Urinary bladder (tissue), 4 donors: Measurements from ENCODE around the gene SBF2. TPM values are rescaled to one million over a fixed set of nuclear protein-coding genes. Genes with fewer than 3 reads are reported as not detected.

Experiments used
- DNase-seq: peaks from one replicate; pipeline ENCODE4 v3.0.0-alpha.2; 2015; ENCODE audit errors: extremely low spot score
- H3K27ac ChIP-seq: one replicate; pipeline ENCODE4 v1.5.1; 2013; ENCODE audit warnings: low read depth, mild to moderate bottlenecking, moderate library complexity
- H3K36me3 ChIP-seq: one replicate; pipeline ENCODE4 v1.6.1; 2013; ENCODE audit warnings: mild to moderate bottlenecking, moderate library complexity; ENCODE audit not compliant: insufficient read depth
- H3K4me1 ChIP-seq: one replicate; pipeline ENCODE4 v1.6.1; 2013; ENCODE audit warnings: mild to moderate bottlenecking, moderate library complexity; ENCODE audit not compliant: insufficient read depth
- H3K4me3 ChIP-seq: one replicate; pipeline ENCODE4 v1.5.1; 2013; ENCODE audit warnings: low read depth, low read length
- WGBS: extraction: QIAGEN DNeasy Blood & Tissue Kit; methylation state at CpG from one replicate; pipeline ENCODE4 v1.1.7; 2013; 5-methylcytosine and 5-hydroxymethylcytosine counted together
- polyA plus RNA-seq: library from polyadenylated mRNA; stranded (reverse); fragments of 200-250 nt; gene quantifications from one replicate; pipeline ENCODE4 v1.2.3, GENCODE V29; 2013
- total RNA-seq: library from RNA; depleted of rRNA; stranded (reverse); fragments of >200 nt; gene quantifications from one replicate; pipeline ENCODE4 v1.2.3, GENCODE V29; 2014
- donor health status: healthy with polysubstance abuse.
- donor health status: healthy.

The SBF2 gene
- total and polyA plus RNA-seq, 2 donors = 27.8 to 114 TPM

DNA sequence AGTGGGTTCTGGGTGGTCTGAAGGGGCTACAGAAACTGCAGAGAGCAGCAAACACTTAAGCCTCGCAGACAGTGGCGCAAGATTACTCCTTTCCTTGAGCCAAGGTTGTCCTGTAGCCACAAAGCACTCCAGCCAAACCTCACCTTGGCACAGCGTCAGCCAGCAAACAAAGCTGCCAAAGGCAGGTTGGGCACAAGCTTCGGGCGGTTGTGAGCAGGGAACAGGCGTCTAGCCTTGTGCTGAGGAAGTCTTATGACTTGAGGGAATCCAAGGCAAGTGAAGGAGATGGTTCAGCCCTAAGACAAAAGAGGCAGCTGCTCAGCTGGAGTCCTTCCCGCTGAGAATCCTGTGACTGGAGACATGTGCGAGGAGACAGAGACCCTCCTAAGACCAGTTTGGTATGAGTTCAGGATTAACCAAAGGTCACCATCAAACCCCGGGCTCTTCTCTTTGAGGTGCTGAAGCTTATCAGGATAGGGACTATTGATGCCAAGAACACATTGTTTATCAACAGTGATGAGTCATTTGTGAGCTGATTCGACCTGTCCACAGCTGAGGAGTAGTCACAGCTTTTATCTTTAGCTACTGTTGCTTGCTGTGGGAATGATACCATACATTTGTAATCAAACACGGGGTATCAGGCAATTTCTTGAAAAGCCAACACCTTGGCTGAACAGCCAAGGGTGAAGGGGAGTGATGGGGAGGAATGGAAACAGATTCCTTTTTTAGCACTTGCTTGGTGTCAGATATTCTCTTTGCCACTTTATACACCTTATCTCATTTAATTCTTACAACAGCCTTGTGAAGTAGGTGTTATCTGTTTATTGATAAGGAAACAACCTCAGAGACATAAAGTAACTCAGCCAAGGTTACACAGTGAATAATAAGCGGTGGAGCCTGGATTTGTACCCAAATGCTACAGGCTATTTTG, 15.4 kb upstream of the SBF2 start:
- no peak overlapping the region for H3K4me3 ChIP-seq
- WGBS = 46% methylated on average over 12 of the region's 12 CpGs
- no peak for DNase-seq
- H3K36me3 ChIP-seq = no peaks in the 10 kb centered on the region
- peaks cover 1% of the 10 kb centered on the region for H3K4me1 ChIP-seq
- H3K27ac ChIP-seq = peak overlapping the region; percentile 57

DNA sequence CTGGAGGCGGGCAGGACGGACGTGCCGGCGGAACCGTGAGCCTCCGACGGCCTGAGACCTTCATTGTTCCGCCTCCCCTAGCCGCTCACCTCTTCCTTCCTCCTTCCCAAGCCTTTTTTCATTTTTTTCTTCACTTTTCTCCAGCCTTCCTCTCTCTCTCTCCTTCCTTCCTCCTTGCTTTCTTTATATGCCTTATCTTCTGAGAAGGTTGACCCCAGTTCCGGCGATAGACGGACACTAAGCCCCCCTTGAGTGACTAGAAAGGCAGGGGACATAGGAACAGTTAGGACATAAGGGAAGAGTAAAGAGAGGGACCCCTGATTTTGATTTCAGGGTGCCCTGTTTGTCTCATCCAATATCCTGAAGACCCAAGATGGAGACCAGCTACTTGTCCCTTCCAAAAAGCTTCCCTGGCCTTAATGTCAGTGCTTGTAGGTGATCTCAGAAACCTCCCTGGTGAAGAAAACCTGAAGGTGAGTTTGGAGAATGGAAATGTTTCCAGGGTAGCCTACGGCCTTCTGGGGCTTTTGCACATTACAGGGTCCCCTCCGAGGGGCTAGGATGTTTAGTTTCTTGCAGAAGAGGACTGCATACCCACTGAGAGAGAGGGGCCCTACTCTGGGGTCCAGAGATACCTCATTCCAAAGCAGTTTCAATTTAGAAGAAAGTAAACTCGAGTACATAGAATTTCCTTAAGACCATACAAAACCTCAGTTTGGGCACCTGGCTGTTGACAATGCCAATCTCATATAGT, 14.4 kb upstream of the SBF2 start:
- 26% methylated on average over 16 of the region's 16 CpGs for WGBS
- Histone ChIP-seq H3K4me1 (peaks cover 1% of the 10 kb centered on the region), H3K4me3 (peak overlapping the region; percentile 77), H3K27ac (peak overlapping the region; percentile 35), H3K36me3 (no peaks in the 10 kb centered on the region)
- DNase-seq = no peak

DNA sequence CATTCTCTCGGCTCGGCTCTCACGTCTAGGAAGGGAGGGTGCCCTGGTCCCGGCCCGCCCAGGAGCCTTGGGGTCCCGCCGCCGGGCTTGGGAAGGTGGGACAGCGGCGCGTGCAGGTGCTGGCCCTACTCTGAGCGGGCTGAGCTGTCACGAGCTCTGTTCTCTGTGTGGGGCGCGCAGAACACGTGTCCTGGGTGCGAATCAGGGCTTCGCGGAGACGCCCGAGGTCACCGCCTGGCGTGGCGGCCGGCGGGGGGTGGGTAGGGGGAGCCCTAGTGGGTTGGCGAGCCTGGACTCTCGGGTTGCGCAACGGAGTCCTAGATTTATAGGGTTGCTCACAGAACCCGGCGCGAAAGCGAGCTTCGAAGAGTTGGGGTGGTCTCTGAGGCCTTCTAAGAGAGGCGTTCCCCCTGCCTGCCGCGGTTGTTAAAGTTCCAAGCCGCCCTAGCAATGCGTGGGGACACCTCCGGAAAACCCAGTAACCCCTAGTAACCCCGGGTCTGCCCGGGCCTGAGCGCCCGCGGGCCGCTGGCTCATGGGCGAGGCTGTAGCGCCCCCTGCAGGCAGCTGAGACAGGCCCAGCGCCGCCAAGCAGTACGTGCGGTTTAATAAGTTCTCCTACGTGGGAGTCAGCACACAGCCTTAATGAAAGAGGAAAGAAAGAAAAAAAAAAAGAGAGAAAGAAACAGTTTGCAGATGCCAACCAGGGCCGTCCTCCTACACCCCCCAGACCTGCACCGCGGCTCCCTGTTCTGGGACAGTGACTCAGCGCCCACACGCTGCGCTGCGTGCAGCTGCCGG, 13.6 kb upstream of the SBF2 start:
- peak overlapping the region; percentile 86 for H3K27ac ChIP-seq
- 3% methylated on average over 62 of the region's 62 CpGs for WGBS
- no peak for DNase-seq
- H3K4me3 ChIP-seq = peak overlapping the region; percentile 77
- H3K4me1 ChIP-seq = peaks cover 1% of the 10 kb centered on the region
- no peaks in the 10 kb centered on the region for H3K36me3 ChIP-seq

DNA sequence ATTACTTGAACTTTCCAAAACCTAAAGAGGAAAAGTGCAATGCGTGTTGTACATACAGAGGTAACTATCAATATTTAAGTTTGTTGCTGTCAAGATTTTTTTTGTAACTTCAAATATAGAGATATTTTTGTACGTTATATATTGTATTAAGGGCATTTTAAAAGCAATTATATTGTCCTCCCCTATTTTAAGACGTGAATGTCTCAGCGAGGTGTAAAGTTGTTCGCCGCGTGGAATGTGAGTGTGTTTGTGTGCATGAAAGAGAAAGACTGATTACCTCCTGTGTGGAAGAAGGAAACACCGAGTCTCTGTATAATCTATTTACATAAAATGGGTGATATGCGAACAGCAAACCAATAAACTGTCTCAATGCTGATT, 13.0 kb upstream of the SBF2 start:
- Histone ChIP-seq H3K4me1 (peaks cover 1% of the 10 kb centered on the region), H3K4me3 (peak overlapping the region; percentile 77), H3K36me3 (no peaks in the 10 kb centered on the region), H3K27ac (no peak overlapping the region)
- DNase-seq = no peak
- 39% methylated on average over 9 of the region's 9 CpGs for WGBS

DNA sequence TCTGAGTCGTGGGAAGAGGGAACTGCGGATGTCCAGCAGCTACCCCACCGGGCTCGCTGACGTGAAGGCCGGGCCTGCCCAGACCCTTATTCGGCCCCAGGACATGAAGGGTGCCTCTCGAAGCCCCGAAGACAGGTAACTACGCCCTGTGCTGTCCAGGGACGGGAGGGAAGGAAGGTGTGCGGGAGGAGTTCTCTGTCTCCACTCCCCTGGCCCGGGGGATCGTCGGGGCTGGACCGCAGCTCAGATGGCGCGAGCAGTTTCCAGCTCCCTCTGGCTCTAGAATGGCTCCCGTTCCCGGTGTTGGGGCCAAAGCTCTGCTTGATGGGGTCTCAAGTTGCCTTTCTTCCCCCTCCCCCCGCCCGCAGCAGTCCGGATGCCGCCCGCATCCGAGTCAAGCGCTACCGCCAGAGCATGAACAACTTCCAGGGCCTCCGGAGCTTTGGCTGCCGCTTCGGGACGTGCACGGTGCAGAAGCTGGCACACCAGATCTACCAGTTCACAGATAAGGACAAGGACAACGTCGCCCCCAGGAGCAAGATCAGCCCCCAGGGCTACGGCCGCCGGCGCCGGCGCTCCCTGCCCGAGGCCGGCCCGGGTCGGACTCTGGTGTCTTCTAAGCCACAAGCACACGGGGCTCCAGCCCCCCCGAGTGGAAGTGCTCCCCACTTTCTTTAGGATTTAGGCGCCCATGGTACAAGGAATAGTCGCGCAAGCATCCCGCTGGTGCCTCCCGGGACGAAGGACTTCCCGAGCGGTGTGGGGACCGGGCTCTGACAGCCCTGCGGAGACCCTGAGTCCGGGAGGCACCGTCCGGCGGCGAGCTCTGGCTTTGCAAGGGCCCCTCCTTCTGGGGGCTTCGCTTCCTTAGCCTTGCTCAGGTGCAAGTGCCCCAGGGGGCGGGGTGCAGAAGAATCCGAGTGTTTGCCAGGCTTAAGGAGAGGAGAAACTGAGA, 12.2 kb upstream of the SBF2 start:
- H3K4me1 ChIP-seq = peaks cover 1% of the 10 kb centered on the region
- peak overlapping the region; percentile 74 for H3K27ac ChIP-seq
- H3K36me3 ChIP-seq = no peaks in the 10 kb centered on the region
- 13% methylated on average over 65 of the region's 65 CpGs for WGBS
- DNase-seq = no peak
- peak overlapping the region; percentile 77 for H3K4me3 ChIP-seq

DNA sequence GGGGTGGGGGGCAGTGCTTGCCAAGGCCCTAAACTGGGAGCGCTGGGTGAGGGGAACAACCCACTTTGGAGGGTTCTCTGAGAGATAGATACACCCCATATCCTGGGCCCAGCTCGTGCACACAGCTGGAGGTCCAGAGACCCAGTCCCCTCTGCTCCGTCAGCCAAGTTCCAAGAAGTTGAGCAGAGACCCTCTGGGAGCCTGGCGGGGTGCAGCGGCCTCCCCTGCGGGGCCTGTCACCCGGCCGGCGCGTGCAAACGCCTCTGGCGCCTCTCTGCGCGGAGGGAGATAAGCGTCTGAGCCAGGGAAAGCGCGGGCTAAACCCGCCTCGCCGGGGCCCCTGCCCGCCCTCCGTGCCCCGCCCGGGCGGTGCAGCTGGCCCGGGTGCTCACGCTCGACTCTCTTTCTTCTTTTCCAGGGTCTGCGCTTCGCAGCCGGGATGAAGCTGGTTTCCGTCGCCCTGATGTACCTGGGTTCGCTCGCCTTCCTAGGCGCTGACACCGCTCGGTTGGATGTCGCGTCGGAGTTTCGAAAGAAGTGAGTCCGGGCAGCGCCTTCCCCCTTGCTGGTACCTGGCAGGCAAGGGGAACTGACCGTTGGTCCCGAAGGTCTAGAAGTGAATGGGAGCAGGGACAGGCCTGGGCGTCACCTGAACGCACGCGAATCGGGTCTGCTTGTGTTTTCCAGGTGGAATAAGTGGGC, 11.4 kb upstream of the SBF2 start:
- Histone ChIP-seq H3K4me3 (peak overlapping the region; percentile 77), H3K27ac (peak overlapping the region; percentile 74), H3K4me1 (peaks cover 1% of the 10 kb centered on the region), H3K36me3 (no peaks in the 10 kb centered on the region)
- WGBS = under 1% methylated on average over 51 of the region's 51 CpGs
- DNase-seq = no peak

DNA sequence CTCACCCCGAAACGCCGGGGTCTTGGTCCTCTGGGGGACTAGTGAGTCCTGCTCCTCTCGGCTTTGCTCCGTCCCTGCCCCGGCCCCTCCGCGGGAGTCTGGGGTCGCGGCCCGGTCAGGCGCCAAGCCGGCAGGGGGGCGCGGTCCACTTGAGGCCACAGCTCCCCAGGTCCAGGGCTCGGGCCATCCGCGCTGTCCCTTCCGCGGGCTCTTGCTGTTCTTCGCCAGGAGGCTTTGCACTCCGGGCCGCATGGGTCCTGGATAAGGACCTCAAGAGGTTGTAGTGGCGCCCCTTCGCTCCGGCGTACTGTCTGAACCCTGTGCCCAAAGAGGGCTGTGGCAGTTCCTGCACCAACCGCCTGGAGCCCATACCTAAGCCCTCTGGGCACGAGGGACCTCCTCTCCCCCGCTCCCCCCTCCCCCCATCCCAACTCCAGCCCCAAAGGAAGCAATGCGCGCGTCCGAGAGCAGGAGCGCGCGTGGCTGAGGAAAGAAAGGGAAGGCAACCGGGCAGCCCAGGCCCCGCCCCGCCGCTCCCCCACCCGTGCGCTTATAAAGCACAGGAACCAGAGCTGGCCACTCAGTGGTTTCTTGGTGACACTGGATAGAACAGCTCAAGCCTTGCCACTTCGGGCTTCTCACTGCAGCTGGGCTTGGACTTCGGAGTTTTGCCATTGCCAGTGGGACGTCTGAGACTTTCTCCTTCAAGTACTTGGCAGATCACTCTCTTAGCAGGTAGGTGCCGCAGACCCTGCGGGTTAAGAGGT, 10.7 kb upstream of the SBF2 start, which contains the start of gene ADM:
Gene ADM, plus strand, starts transcription at position 579 of the 767 bp plus-strand sequence. CDS start 628 bp downstream, outside the sequence.
- peaks cover 1% of the 10 kb centered on the region for H3K4me1 ChIP-seq
- DNase-seq = no peak
- peak within 1 kb of the TSS; percentile 77 for H3K4me3 ChIP-seq
- peak within 1 kb of the TSS; percentile 83 for H3K27ac ChIP-seq
- H3K36me3 ChIP-seq = no peaks in the 10 kb centered on the region
- 2% methylated on average over 48 of the region's 48 CpGs for WGBS

DNA sequence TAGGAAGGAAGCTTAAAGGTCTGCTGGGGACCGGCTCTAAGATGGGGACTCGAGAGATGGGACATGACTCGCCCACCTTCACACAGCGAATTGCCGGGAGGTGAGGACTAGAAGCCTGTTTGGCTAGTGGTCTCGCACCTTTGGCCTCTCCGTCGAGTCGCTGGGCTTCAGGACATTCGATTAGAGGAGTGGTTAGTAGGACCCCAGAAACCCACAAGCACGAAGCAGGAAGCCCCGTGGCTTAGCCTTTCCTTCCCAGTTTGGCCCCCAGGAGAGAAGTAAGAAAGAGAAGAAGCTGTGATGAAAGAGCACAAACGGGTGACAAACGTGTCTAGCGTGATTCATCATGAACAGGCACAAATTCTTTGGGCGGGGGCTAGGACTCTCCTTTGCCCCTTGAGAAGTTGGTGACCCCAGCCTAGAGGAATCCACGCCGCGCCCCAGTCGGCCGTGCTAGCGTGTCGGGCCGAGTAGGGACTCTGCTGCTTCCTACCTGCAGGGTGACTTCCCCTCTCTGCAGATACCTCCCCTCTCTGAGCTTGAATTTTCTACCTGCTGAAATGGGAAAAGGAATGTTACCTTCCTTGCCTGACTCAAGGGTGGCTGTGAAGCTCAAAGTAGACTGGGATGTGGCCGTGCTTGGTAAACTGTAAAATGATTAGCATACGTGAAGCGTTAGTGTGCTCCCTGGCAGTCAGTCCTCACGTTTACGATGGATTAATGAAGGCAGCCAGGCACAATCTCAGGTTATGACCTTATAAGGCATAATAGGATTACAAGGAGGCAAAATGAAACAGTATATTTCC, 9.7 kb upstream of the SBF2 start:
- Histone ChIP-seq H3K4me1 (peaks cover 1% of the 10 kb centered on the region), H3K27ac (peak overlapping the region; percentile 90), H3K36me3 (no peaks in the 10 kb centered on the region), H3K4me3 (peak overlapping the region; percentile 77)
- 50% methylated on average over 29 of the region's 29 CpGs for WGBS
- no peak for DNase-seq

DNA sequence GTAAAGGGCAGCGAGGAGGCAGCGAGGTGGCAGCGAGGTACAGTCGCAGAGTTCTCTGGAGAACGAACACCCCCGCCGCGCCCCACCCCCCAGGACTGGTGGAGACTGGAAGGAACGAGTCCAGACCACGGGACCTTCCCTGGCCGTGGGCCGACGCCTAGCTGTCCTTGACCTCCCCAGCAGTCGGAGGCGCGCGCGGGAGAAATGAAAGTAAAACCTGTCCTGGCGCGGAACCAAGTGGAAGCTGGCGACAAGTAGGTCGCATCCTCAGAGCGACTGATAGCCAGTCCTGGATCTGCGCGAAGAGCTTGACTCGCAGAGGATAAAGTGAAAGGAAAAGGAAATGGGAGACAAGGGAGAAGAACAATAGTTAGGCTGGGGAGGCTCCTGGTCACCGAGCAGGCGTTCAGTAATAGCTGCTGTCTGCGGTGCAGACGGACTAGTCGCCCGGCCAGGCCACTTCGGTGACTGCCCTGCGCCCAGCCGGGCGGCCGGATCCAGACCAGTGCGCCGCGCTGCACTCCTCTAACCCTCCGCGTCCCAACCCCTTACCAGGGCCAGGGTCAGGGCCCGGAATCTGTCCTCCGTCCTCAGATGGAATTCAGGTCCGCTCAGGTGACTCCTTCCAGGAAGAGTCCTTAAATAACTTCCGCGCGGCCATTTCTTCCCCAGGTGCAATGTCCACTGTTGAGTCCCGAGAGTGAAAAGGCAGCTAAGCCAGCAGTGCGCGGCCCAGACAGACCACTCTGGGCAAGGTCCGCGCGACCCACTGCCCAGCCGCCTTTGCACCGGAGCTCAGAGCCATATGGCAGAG, 8.9 kb upstream of the SBF2 start:
- WGBS = 3% methylated on average over 56 of the region's 56 CpGs
- no peak for DNase-seq
- peaks cover 1% of the 10 kb centered on the region for H3K4me1 ChIP-seq
- peak overlapping the region; percentile 77 for H3K4me3 ChIP-seq
- no peaks in the 10 kb centered on the region for H3K36me3 ChIP-seq
- H3K27ac ChIP-seq = peak overlapping the region; percentile 90

DNA sequence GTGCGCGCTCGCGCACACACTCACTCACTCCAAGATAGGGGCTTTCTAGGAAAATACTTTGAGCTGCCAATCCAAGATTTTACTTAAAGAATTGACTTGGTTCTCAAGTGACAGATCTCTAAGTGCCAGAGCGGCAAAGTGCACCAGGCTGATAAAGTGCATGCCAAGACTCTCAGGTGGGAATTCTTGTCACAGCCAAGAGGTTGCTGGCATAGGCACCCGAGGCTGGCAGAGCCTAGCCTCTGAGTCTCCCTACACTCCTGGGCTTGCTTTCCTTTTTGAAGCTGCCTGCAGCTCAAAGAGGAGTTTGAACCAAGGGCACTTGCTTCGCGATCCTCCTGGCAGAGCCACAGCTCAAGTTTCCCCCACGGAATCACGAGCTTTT, 8.3 kb upstream of the SBF2 start:
- H3K4me3 ChIP-seq = peak overlapping the region; percentile 77
- no peaks in the 10 kb centered on the region for H3K36me3 ChIP-seq
- no peak for DNase-seq
- peaks cover 1% of the 10 kb centered on the region for H3K4me1 ChIP-seq
- WGBS = 32% methylated on average over 10 of the region's 10 CpGs
- H3K27ac ChIP-seq = peak overlapping the region; percentile 90
